ACC112 (cell line): ENCODE results near the gene MTMR3.

ENCODE experiments used
- H2AFZ ChIP-seq: fragments of 200-600 bp; sonication (generic); one replicate; pipeline ENCODE4 v1.6.0; 2017; ENCODE audit warnings: antibody characterized with exemption, low read length; ENCODE audit not compliant: unreplicated experiment
- H3K27ac ChIP-seq: fragments of 200-600 bp; sonication (generic); 2 replicates; pipeline ENCODE4 v1.5.1; 2014; ENCODE audit warnings: low read depth, mild to moderate bottlenecking, antibody characterized with exemption, low read length, moderate library complexity
- H3K27me3 ChIP-seq: fragments of 200-600 bp; sonication (generic); 2 replicates; pipeline ENCODE4 v1.6.1; 2014; ENCODE audit warnings: mild to moderate bottlenecking, antibody characterized with exemption, low read length, moderate library complexity, mixed read lengths; ENCODE audit not compliant: insufficient read depth
- H3K36me3 ChIP-seq: fragments of 200-600 bp; sonication (generic); 2 replicates; pipeline ENCODE4 v1.6.1; 2016; ENCODE audit warnings: mild to moderate bottlenecking, antibody characterized with exemption, low read length, moderate library complexity, mixed read lengths; ENCODE audit not compliant: insufficient read depth
- H3K4me1 ChIP-seq: fragments of 200-600 bp; sonication (generic); one replicate; pipeline ENCODE4 v1.6.1; 2016; ENCODE audit warnings: low read length, mixed read lengths; ENCODE audit not compliant: insufficient read depth, unreplicated experiment, control insufficient read depth
- H3K4me3 ChIP-seq: fragments of 200-600 bp; sonication (generic); 2 replicates; pipeline ENCODE4 v1.5.1; 2014; ENCODE audit warnings: mild to moderate bottlenecking, low read depth, low read length
- H3K79me2 ChIP-seq: fragments of 200-600 bp; sonication (generic); one replicate; pipeline ENCODE4 v1.6.0; 2016; ENCODE audit warnings: low read length; ENCODE audit not compliant: control insufficient read depth, unreplicated experiment, insufficient read depth

MTMR3 gene

GRCh38 chr22:30000566-30000965, 117.6 kb downstream of the MTMR3 start:
- peaks cover 3% of the 10 kb centered on the region for H3K79me2 ChIP-seq
- H2AFZ ChIP-seq: no peak overlapping the region
- no peaks in the 10 kb centered on the region for H3K27me3 ChIP-seq
- peaks cover 3% of the 10 kb centered on the region for H3K4me1 ChIP-seq
- H3K27ac ChIP-seq: no peak overlapping the region
- no peaks in the 10 kb centered on the region for H3K36me3 ChIP-seq
- no peak overlapping the region for H3K4me3 ChIP-seq

- no peak overlapping the region for H3K27ac ChIP-seq
- no peak overlapping the region for H3K4me3 ChIP-seq
- no peaks in the 10 kb centered on the region for H3K79me2 ChIP-seq
- no peaks in the 10 kb centered on the region for H3K27me3 ChIP-seq
- no peaks in the 10 kb centered on the region for H3K36me3 ChIP-seq
- H3K4me1 ChIP-seq: no peaks in the 10 kb centered on the region
- no peak overlapping the region for H2AFZ ChIP-seq
Measured at GRCh38 chr22:30001459-30001858, 118.5 kb downstream of the MTMR3 start.

GRCh38 chr22:30002861-30003486, 120.0 kb downstream of the MTMR3 start:
- H3K36me3 ChIP-seq: no peaks in the 10 kb centered on the region
- H2AFZ ChIP-seq: no peak overlapping the region
- no peak overlapping the region for H3K27ac ChIP-seq
- no peaks in the 10 kb centered on the region for H3K27me3 ChIP-seq
- no peaks in the 10 kb centered on the region for H3K4me1 ChIP-seq
- no peak overlapping the region for H3K4me3 ChIP-seq
- H3K79me2 ChIP-seq: no peaks in the 10 kb centered on the region

GRCh38 chr22:30004101-30004500, 121.1 kb downstream of the MTMR3 start:
- Histone ChIP-seq H3K4me1 (no peaks in the 10 kb centered on the region), H2AFZ (no peak overlapping the region), H3K36me3 (no peaks in the 10 kb centered on the region), H3K4me3 (no peak overlapping the region), H3K27me3 (no peaks in the 10 kb centered on the region), H3K27ac (no peak overlapping the region), H3K79me2 (no peaks in the 10 kb centered on the region)

- Histone ChIP-seq H3K27ac (no peak overlapping the region), H3K36me3 (no peaks in the 10 kb centered on the region)
Measured at GRCh38 chr22:30004694-30005093, 121.7 kb downstream of the MTMR3 start.

GRCh38 chr22:30005213-30005857, 122.4 kb downstream of the MTMR3 start:
- no peak overlapping the region for H3K4me3 ChIP-seq
- H3K27ac ChIP-seq: no peak overlapping the region
- H3K4me1 ChIP-seq: no peaks in the 10 kb centered on the region
- no peaks in the 10 kb centered on the region for H3K79me2 ChIP-seq
- H2AFZ ChIP-seq: no peak overlapping the region
- no peaks in the 10 kb centered on the region for H3K27me3 ChIP-seq
- H3K36me3 ChIP-seq: no peaks in the 10 kb centered on the region

More at GRCh38 chr22:30004694-30005093, 121.7 kb downstream of the MTMR3 start:
- Histone ChIP-seq H3K27me3 (no peaks in the 10 kb centered on the region), H3K4me3 (no peak overlapping the region), H3K79me2 (no peaks in the 10 kb centered on the region), H2AFZ (no peak overlapping the region), H3K4me1 (no peaks in the 10 kb centered on the region)

GRCh38 chr22:30007361-30007760, 124.4 kb downstream of the MTMR3 start:
- Histone ChIP-seq H2AFZ (no peak overlapping the region), H3K36me3 (no peaks in the 10 kb centered on the region), H3K27me3 (no peaks in the 10 kb centered on the region), H3K79me2 (no peaks in the 10 kb centered on the region), H3K4me3 (no peak overlapping the region), H3K4me1 (no peaks in the 10 kb centered on the region), H3K27ac (no peak overlapping the region)

GRCh38 chr22:30008401-30008800, 125.4 kb downstream of the MTMR3 start:
- H3K4me1 ChIP-seq: no peaks in the 10 kb centered on the region
- no peaks in the 10 kb centered on the region for H3K36me3 ChIP-seq
- no peaks in the 10 kb centered on the region for H3K79me2 ChIP-seq
- no peak overlapping the region for H3K4me3 ChIP-seq
- no peak overlapping the region for H3K27ac ChIP-seq
- no peak overlapping the region for H2AFZ ChIP-seq
- H3K27me3 ChIP-seq: no peaks in the 10 kb centered on the region

GRCh38 chr22:30009478-30009877, 126.5 kb downstream of the MTMR3 start:
- no peaks in the 10 kb centered on the region for H3K36me3 ChIP-seq
- no peak overlapping the region for H3K27ac ChIP-seq
- no peak overlapping the region for H2AFZ ChIP-seq
- no peaks in the 10 kb centered on the region for H3K27me3 ChIP-seq
- no peak overlapping the region for H3K4me3 ChIP-seq
- H3K79me2 ChIP-seq: no peaks in the 10 kb centered on the region
- H3K4me1 ChIP-seq: no peaks in the 10 kb centered on the region

GRCh38 chr22:30010789-30011405, 127.9 kb downstream of the MTMR3 start:
- Histone ChIP-seq H3K36me3 (no peaks in the 10 kb centered on the region), H3K27me3 (no peaks in the 10 kb centered on the region), H3K4me3 (no peak overlapping the region), H3K79me2 (no peaks in the 10 kb centered on the region), H3K4me1 (peaks cover 5% of the 10 kb centered on the region), H3K27ac (no peak overlapping the region), H2AFZ (no peak overlapping the region)

GRCh38 chr22:30013201-30013600, 130.2 kb downstream of the MTMR3 start:
- H3K4me3 ChIP-seq: no peak overlapping the region
- H3K36me3 ChIP-seq: no peaks in the 10 kb centered on the region

More at GRCh38 chr22:30013201-30013600, 130.2 kb downstream of the MTMR3 start:
- Histone ChIP-seq H3K27me3 (no peaks in the 10 kb centered on the region), H3K27ac (no peak overlapping the region), H2AFZ (no peak overlapping the region), H3K4me1 (peaks cover 25% of the 10 kb centered on the region), H3K79me2 (no peaks in the 10 kb centered on the region)
